NB4 (cell line): ENCODE measurements around the gene CLTCL1.

Experiments
- DNase-seq: peaks from one replicate; pipeline ENCODE4 v3.0.0; 2010; ENCODE audit warnings: low read depth
- H3K4me3 ChIP-seq: one replicate; pipeline ENCODE4 v1.5.1; 2011; ENCODE audit warnings: mild to moderate bottlenecking, low read depth, low read length, moderate library complexity
- MYC ChIP-seq: IDR thresholded peaks from 2 replicates; pipeline ENCODE4 v1.6.1; 2011; ENCODE audit warnings: low read depth, low read length
- POLR2A ChIP-seq: IDR thresholded peaks from 2 replicates; pipeline ENCODE4 v1.6.1; 2011; ENCODE audit warnings: mild to moderate bottlenecking; ENCODE audit not compliant: insufficient read length; ENCODE audit errors: extremely low read depth
- TF ChIP-seq, protein P1 (sequence below): IDR thresholded peaks from 2 replicates; pipeline ENCODE4 v1.6.1; 2011; ENCODE audit warnings: low read depth, low read length
- TF ChIP-seq, protein P2 (sequence below): IDR thresholded peaks from one replicate; pipeline ENCODE4 v1.5.1; 2012; ENCODE audit warnings: low read depth, low read length

The CLTCL1 gene

DNA sequence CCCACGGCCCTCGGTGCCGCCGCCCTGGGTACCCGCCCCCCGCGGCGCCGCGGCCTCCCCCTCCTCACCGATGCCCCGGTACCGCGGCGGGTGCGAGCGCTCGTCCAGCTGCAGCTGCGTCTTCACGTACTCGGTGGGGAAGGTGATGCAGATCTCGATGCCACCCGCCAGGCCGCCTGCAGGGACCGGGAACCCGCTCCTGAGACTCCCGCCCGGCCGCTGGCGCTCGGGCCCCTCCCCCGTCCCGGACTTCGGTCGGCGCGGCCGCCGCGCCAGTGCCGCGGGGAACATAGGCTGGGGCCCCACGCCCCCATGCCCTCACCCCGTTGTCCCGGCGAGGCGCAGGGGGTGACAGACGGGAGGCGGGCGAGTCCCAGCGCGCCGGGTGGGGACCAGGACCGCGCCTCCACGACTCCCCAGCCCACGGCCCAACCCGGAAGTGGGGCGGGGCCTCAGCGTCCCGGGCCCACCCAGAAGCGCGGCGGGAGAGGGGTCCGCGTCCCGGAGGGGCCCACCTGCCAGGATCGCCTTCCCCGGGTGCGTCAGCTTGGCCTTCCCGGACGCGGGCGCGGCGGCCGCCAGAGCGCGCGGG is 113.4 kb downstream of the CLTCL1 start:
- DNase-seq: peak; percentile 66
- TF ChIP-seq, protein P1, sequence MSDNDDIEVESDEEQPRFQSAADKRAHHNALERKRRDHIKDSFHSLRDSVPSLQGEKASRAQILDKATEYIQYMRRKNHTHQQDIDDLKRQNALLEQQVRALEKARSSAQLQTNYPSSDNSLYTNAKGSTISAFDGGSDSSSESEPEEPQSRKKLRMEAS: 0 out of 2 replicates have a peak, but pooled peaks have one; percentile 6
- no peak for TF ChIP-seq MYC
- TF ChIP-seq, protein P2, sequence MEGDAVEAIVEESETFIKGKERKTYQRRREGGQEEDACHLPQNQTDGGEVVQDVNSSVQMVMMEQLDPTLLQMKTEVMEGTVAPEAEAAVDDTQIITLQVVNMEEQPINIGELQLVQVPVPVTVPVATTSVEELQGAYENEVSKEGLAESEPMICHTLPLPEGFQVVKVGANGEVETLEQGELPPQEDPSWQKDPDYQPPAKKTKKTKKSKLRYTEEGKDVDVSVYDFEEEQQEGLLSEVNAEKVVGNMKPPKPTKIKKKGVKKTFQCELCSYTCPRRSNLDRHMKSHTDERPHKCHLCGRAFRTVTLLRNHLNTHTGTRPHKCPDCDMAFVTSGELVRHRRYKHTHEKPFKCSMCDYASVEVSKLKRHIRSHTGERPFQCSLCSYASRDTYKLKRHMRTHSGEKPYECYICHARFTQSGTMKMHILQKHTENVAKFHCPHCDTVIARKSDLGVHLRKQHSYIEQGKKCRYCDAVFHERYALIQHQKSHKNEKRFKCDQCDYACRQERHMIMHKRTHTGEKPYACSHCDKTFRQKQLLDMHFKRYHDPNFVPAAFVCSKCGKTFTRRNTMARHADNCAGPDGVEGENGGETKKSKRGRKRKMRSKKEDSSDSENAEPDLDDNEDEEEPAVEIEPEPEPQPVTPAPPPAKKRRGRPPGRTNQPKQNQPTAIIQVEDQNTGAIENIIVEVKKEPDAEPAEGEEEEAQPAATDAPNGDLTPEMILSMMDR: no peak
- no peak for TF ChIP-seq POLR2A

DNA sequence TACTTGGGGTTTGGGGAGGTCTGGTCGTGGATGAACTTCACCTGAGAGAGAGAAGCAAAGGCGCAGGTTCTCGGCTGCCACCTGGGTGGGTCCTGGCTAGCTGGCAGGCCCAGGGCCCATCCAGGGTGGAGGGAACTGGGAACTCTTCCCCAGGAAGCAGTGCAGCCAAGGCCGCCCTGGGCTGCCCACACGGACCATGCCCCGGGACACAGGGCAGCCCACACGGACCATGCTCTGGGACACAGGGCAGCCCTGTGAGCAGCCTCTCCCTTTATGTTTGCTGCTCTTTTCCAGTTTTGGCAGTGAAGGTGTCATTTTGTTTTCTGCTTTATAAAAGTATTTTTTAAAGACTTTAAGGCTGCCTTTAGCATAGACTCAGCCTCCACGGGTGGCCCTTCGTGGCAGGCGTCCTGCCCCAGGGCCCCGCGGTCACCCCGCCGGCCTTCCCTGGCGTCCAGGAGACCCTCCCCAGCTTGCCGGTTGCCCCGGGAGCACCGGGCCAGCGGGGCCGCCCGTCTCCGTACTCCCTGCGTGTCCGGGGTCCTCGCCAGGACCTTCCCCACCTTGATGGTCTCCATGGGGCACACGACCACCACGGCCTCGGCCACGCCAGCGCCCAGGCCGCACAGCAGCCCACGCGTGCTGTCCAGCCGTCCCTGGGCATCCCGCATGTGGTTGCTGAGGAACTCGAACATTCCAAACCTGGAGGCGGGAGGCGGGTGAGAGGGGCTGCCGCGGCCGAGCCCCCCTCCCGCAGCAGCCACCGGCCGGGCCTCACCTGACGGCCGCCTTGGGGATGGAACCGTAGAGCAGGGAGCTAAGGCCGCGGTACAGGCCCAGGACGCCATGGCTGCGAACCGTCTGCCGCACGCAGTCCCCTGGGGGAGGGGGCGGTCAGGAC is 114.1 kb downstream of the CLTCL1 start:
- peak overlapping the region; percentile 49 for H3K4me3 ChIP-seq
- no peak for TF ChIP-seq POLR2A
- TF ChIP-seq, protein P1: no peak
- no peak for TF ChIP-seq MYC
- TF ChIP-seq, protein P2: no peak
- DNase-seq: no peak

More for the DNA sequence above, 113.4 kb downstream of the CLTCL1 start:
- H3K4me3 ChIP-seq: peak overlapping the region; percentile 49

DNA sequence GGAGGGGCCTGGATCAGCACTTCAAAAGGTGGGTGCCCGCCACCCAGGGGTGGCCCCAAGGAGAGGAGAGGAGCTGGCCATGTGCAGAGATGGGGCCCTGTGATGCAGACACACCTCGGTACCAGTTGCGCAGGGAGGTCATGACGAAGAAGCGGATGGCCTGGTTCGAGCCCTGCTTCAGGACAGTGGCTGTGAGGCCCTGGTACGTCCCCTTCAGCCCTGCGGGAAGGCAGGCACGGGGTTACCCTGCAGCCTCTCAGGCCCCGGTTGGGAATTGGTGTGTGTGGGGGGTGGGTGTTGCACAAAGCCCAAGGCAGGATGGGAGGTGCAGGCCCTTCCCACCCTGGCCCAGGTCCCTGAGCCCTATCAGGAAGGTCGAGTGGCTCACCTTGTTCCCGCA is 114.8 kb downstream of the CLTCL1 start:
- peak; percentile 28 for DNase-seq
- TF ChIP-seq, protein P1: no peak
- no peak overlapping the region for H3K4me3 ChIP-seq

DNA sequence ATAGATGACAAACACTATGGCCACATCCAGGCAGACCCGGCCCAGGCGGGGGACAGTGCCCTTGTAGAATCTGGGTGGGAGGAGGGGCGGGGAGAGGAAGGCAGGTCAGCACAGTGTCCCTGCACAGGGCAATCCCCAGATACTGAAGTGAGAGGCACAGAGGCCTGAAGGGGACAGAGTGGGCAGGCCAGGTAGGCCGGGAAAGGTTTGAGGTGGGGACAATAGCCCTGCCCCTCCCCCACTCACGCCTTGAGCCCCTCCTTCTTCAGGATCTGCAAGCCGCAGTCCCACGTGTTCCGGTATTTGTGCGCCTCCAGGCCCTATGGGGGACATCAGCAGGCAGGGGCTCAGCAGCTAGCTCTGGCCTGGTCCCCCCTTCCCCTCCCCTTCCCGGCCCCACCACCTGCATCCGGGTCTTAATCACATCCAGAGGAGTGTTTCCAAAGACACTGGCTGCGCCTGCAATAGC is 115.3 kb downstream of the CLTCL1 start:
- no peak overlapping the region for H3K4me3 ChIP-seq
- TF ChIP-seq, protein P1: no peak
- no peak for TF ChIP-seq POLR2A
- TF ChIP-seq MYC: no peak
- TF ChIP-seq, protein P2: no peak
- DNase-seq: no peak

DNA sequence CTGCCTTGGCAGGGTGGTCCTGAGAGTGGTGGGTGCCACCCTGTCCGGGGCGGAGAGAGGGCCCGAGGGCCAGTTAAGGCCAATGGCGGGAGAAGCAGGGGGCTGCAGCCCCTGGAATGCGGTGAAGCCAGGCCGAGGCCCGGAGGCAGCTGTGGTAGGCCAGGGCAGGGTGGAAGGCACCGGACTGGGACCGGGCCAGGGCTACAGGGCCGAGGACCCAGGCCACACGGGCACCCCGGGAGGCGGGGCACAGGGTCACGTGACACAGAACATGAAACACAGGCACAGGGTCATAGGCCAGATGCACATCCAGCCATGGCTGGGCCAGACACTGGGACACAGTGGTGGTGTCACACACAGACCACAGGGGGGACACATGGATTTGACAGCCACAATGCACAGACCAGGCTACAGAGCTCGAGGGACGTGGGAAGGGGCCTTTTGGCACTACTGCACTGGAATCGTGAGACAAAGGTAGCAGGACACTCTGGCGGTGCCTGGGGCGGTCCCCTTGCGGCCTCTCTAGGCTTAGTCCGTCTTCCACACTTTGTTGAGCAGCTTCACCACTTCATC is 115.8 kb downstream of the CLTCL1 start:
- no peak overlapping the region for H3K4me3 ChIP-seq
- DNase-seq: peak; percentile 27
- TF ChIP-seq, protein P1: no peak
- TF ChIP-seq POLR2A: no peak
- no peak for TF ChIP-seq MYC
- TF ChIP-seq, protein P2: no peak
